Measurements from ENCODE around the gene GZMA.
A peak's percentile ranks its signal among the peaks of the same experiment; 100 is the strongest.
"Not testable (repeated sequence)": the region's sequence is repeated elsewhere in the genome, so short reads cannot be mapped to it uniquely, and the experiment has no call there.

GZMA gene

GRCh38 chr5:55102348-55102747, at the start of gene GZMA:
GZMA (plus strand) TSS chr5:55102646; CDS start chr5:55102683, 37 bp downstream.
- intact Hi-C loops (cut with DNase I) = no loop called here

GRCh38 chr5:55055183-55055582, 47.3 kb upstream of the GZMA start:
- DNase-seq = no peak
- intact Hi-C loops (cut with DNase I) = no loop called here

More at GRCh38 chr5:55102348-55102747, at the start of gene GZMA:
- DNase-seq = peak in 1 of 10 donors; percentile 48

- intact Hi-C loops (cut with DNase I) = no loop called here
- no peak for DNase-seq
These were observed 40.2 kb upstream of the GZMA start for GRCh38 chr5:55062039-55062779.

GRCh38 chr5:55063220-55063863, 39.1 kb upstream of the GZMA start:
- DNase-seq = no peak
- intact Hi-C loops (cut with DNase I) = no loop called here

- no peak for DNase-seq
- intact Hi-C loops (cut with DNase I) = no loop called here
These were observed 38.5 kb upstream of the GZMA start for GRCh38 chr5:55063899-55064298.

GRCh38 chr5:55064523-55064922, 37.9 kb upstream of the GZMA start:
- intact Hi-C loops (cut with DNase I) = no loop called here
- DNase-seq = no peak

- intact Hi-C loops (cut with DNase I) = no loop called here
- DNase-seq = no peak
These were observed 36.2 kb upstream of the GZMA start for GRCh38 chr5:55066277-55066676.

GRCh38 chr5:55070968-55071367, 31.5 kb upstream of the GZMA start:
- no peak for DNase-seq
- intact Hi-C loops (cut with DNase I) = no loop called here

- intact Hi-C loops (cut with DNase I) = no loop called here
These were observed 31.0 kb upstream of the GZMA start for GRCh38 chr5:55071413-55071812.

GRCh38 chr5:55072666-55073065, 29.8 kb upstream of the GZMA start:
- no peak for DNase-seq
- intact Hi-C loops (cut with DNase I) = no loop called here

More at GRCh38 chr5:55071413-55071812, 31.0 kb upstream of the GZMA start:
- DNase-seq = no peak

- no peak for DNase-seq
- intact Hi-C loops (cut with DNase I) = no loop called here
These were observed 29.2 kb upstream of the GZMA start for GRCh38 chr5:55073211-55073610.

GRCh38 chr5:55081541-55081940, 20.9 kb upstream of the GZMA start:
- DNase-seq = no peak

GRCh38 chr5:55089301-55089700, 13.1 kb upstream of the GZMA start:
- intact Hi-C loops (cut with DNase I) = not testable (repeated sequence)
- peak in 1 of 10 donors; percentile 36 for DNase-seq

More at GRCh38 chr5:55081541-55081940, 20.9 kb upstream of the GZMA start:
- intact Hi-C loops (cut with DNase I) = no loop called here

- DNase-seq; intact Hi-C loops (cut with DNase I): not testable (repeated sequence)
These were observed 11.4 kb upstream of the GZMA start for GRCh38 chr5:55091011-55091410.

- DNase-seq = no peak
These were observed 6.3 kb upstream of the GZMA start for GRCh38 chr5:55096182-55096581.

GRCh38 chr5:55096861-55097260, 5.6 kb upstream of the GZMA start:
- intact Hi-C loops (cut with DNase I) = no loop called here
- no peak for DNase-seq

More at GRCh38 chr5:55096182-55096581, 6.3 kb upstream of the GZMA start:
- intact Hi-C loops (cut with DNase I) = no loop called here

- intact Hi-C loops (cut with DNase I); DNase-seq: not testable (repeated sequence)
These were observed 1.3 kb upstream of the GZMA start for GRCh38 chr5:55101148-55101547.

- intact Hi-C loops (cut with DNase I) = no loop called here
- DNase-seq = no peak
These were observed 730 bp upstream of the GZMA start for GRCh38 chr5:55101556-55102276.

- no peak for DNase-seq
- intact Hi-C loops (cut with DNase I) = no loop called here
These were observed 1.8 kb downstream of the GZMA start for GRCh38 chr5:55104036-55104772.

GRCh38 chr5:55104946-55105701, 2.7 kb downstream of the GZMA start:
- no peak for DNase-seq
- intact Hi-C loops (cut with DNase I) = no loop called here
